NCI-H345 (cell line): Measurements from ENCODE around the gene CD300LB.

Experiments used
- DNase-seq: peaks from one replicate; lab custom pipeline; 2025; lab: John Stamatoyannopoulos, UW

Gene CD300LB

DNA sequence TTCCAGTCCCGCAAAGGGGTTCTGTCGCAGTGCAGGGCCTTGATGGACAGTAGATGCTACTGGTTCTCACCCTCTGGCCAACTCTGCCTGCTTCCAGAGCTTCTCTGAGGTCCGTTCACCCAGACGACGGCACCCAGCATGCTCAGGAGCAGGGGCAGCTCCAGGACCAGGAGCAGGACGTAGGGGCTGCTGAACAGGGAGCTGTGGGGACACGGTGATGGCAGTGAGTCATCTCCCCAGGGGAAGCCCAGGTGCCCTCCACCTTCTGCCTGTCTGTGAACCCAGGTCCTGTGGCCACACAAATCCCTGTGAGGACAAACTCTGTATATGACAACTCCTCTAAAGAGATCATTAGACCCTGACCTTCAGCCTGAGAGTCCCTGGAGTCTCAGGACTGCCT is 18.1 kb upstream of the CD300LB start:
- DNase-seq: no peak

DNA sequence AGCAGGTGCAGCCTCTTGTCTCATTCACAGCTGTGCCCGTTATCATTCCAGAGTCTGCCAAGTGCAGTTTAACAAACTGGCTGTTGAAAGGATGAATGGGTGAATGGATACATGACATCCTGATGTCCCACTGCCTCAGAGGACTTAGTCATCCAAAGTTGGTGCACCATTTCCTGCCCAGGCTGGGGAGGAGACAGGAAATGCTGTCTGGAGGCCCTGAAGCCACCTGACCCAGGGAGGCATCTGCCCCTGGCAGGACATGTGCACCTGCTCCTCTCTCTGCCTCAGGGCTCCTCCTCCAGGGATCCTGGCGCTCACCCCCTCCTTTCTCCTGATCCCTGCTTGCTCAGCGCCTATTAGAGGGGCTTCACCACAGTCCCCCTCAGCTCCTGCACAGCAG is 16.5 kb upstream of the CD300LB start:
- DNase-seq: peak; percentile 45

DNA sequence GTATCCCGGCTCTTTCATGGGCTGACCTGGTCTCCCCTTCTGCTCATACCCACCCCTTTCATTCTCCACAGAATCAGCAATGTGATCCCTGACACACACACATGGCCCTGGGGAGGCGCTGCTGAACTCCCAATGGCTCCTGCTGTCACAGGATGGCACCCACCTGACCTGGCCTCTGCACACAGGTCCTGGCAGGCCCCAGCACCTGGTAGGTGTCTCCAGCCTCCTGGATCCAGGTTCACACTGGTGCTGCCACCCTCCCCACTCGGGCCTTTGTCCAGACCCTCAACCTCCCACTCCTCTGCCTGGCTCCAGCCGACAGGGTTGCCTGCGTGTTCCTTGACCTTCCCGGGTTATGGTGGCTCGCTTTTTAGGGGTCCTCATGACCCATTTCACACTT is 16.0 kb upstream of the CD300LB start:
- DNase-seq: no peak

DNA sequence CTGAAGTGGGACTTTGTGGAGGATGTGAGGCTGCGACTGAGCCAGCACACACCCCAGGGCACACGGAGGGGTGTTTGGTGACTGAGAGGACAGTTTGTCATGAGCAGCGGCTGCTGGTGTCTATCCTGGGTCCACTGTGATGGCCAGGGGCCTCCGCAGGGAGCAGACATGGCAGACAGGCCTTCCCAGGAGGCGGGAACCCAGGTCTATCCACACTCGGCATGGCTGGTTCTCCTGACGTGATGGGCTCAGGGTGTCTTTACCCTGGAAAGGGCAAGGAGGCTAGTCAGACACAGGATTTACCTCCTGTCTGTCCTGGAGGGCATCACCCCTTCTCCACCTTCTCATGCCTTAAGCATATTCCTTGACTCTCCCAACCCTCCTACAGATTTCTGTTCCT is 15.3 kb upstream of the CD300LB start:
- DNase-seq: no peak

DNA sequence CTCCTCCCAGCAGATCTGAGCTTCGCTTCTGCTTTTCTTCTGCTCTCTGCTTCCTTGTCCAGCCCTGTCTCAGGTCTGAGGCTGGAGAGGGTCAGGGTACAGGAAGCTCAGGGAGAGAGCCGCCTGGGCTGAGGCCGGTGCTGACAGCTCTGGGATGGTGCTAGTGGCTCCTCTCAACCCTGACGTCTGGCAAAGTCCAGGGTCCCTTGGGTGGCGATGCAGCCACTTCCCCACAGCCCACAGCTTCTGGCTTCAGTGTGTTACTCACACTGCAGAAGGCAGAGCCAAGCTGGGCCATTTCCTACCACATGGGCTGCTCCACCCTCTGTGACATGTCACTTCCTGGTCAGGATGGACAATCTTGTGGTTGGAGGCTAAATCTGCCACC is 14.6 kb upstream of the CD300LB start, which contains the start of gene CD300C:
Gene CD300C (minus strand): TSS at position 273 of the 388 bp plus-strand sequence. CDS start 333 bp downstream, outside the sequence.
- DNase-seq: no peak

DNA sequence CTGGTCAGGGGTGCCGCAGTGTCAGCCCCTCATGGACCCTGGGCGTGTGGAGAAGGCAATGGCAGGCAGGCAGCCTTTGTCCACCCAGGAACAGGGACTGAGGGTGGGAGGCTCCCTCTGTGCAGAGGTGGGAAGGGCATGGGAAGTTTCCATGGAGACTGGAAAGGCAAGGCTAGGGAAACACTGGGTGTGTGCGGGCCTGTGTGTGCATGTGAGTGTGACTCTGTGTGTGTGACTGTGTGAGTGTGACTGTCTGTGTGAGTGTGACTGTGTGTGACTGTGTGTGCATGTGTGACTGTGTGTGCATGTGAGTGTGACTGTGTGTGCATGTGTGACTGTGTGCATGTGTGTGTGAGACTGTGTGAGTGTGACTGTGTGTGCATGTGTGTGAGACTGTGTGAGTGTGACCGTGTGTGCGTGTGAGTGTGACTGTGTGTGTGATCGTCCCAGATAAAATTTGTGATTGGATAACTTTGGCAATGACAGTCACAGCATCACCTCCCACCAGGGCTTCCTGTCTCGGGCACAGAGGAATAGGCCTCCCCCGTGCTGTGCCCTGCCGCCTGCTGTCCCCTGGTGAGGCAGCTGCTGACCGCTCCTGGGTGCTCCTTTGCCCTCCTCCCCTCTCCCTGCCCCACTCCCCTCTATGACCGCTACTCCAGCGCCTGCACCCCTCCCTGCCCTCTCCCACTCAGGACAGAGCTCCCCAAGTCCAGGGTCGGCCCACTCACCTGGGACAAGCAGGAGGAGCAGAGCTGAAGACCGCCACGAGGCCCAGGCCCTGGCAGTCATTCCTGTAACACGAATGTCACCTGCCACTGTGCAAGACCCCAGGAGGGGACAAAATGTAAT is 13.9 kb upstream of the CD300LB start:
- no peak for DNase-seq

DNA sequence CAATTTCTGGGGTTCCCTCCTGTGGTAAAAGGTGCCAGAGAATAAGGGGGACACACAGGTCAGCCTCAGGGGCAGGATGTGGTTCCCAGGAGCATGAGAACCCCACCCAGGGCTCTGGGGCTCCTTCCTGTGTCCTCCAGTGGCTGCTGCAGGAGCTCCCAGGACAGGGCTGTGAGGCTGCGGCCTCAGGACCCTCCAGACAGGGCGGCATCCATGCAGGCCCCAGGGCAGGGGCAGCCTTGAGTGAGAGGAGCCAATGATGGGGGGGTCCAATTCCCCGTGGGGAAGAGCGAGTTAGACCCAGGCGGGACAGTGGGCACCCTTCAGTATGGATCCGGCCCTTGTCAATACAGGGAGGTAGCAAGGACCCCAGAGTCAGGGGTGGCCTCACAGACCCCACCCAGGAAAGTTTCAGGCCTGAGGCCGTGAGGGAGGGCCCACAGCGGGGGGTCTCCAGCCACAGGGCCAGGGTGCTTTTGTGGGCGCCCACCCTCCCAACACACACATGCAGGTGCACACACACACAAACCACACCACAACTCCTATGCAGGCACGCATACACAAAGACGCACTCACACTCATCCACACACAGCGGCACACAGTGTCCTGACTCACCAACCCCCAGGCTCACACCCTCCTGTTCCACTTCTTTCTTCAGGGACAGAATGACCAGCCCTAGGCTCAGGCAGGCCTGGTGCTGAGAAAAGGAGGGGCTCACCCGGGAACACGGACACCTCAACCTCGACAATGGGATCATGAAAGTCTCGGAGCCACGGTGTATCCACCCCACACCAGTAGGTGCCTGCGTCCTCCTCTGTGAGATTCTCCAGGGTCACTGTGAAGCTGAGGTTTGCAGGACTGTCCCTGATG is 12.9 kb upstream of the CD300LB start:
- no peak for DNase-seq

DNA sequence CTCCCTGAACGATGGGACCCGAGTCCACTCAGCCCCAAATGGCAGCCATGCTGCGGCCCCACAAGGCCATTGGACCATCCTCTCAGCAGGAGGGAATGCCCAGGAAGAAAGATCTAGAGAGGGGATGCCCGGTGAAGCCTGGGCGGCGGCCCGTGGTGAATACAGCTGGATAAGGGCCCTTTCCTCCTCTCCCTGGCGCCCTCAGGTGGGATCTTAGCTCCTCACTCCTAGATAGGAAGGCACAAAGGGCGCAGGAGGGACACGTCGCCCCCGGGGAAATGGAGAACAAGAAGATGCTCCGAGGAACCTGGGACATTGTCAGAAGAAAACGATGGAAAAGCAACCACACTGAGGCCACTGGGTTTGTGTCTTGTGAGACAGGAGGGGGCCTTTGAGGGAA is 12.1 kb upstream of the CD300LB start:
- no peak for DNase-seq

DNA sequence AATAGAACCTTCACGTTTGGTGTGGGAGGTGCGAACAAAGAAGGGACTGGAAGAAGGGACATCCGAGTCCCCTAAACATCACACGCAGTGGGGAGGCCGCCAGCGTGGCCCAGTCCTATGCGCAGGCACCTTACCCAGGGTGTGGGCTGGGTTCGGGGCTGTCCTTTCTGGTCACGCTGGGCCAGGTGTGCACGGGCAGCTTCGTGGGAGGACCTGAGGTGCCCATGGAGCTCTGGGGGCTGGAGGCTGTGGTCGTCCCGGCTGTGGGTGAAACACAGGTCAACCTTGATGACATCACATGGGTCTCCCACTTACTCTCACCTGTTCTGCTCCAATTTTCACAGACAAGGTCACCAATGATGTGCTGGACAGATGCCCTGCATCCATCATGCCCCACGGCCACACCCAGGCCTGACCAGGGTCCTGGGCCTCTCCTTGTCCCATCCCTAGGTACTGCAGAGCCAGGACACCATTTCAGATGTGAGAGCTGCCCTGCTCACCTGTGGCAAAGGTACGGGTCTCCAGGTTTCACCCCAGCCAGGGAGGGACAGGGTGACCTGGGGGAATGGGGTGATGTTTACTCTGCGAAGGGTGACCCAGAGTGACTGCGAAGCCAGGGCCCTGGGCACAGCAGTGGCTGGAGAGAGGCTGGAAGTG is 11.6 kb upstream of the CD300LB start:
- no peak for DNase-seq

DNA sequence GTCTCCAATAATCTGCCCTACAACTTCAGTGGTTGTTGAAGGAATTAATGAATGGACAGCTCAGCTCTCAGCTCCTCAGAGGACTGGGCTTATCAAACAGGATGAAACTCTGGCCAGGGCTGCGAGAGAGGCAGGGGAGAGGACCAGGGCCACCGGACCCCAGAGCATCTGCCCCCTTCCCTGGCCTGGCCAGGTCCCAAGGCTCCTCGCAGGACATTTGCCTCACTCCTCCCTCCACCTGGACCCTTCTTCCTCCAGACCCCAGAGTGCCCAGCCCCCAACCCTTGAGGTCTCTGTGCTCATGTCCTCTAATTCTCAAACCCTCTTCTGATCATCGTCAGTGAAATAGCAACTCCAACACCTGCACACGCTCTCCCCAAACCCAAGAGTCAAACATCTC is 10.9 kb upstream of the CD300LB start:
- no peak for DNase-seq

DNA sequence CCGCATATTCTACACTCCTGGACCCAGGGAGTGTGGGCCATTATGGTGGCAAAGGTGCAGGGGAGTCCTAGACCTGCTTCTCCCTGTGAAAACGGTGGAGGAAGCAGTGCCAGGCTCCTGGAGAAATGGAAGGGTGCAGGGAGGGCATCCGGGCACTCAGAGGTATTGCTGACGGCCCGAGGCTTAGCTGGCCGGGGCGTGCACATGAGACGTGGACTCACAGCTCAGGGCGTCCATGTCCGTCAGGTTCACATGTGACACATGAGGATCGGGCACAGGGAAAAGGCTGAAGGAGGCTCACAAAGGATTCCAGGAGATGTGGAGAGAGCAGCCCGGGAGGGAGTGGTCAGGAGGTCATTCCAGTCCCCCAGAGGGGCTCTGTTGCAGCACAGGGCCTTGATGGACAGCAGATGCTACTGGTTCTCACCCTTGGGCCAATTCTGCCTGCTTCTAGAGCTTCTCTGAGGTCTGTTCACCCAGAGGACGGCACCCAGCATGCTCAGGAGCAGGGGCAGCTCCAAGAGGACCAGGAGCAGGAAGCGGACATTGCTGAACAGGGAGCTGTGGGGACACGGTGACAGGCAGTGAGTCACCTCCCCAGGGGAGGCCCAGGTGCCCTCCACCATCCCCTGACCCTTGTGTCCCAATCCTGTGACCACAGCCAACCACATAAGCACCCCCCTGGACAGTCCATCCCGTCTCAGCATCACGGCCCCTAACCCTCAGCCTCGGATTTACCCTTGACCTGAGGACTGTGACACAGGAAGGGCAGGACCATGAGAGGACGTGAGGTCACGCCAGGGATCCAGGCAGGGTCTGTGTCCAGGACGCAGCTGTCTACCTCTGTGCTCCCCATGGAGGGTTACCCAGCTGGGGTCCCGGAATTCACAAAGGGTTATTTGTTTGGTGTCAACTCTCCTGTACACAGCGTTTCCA is 10.2 kb upstream of the CD300LB start:
- DNase-seq: no peak

DNA sequence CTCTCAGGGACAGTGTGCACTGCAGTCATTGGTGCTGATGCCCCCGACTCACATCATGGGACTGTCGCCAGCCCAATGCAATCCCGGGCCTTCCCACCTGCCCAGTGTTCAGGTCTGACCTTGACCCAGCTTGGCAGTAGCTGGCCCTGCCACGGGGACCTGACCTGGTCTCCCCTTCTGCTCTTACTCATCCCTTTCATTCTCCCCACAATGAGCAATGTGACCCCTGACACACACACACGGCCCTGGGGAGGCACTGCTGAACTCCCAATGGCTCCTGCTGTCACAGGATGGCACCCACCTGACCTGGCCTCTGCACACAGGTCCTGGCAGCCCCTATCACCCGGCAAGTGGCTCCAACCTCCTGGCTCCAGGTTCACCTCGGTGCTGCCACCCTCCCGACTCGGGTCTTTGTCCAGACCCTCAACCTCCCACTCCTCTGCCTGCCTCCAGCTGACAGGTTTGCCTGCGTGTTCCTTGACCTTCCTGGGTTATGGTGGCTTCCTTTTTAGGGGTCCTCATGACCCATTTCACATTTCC is 8.1 kb upstream of the CD300LB start:
- no peak for DNase-seq

DNA sequence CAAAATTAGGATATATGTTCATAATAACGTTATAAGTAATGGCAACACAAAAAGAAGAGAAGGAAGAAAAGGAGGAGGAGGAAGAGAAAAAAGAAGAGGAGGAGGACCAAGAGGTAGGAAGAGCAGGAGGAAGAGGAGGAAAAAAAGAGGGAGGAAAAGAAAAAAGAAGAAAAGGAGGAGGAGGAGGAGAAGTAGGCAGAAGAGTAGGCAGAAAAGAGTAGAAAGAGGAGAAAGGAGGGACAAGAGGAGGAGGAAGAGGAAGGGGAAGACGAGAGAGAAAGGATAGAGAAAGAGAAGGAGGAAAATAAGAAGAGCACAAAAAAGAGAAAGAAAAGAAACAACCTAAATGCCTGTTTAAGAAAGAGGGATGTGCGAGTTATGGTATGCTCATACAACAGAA is 5.6 kb upstream of the CD300LB start:
- no peak for DNase-seq

DNA sequence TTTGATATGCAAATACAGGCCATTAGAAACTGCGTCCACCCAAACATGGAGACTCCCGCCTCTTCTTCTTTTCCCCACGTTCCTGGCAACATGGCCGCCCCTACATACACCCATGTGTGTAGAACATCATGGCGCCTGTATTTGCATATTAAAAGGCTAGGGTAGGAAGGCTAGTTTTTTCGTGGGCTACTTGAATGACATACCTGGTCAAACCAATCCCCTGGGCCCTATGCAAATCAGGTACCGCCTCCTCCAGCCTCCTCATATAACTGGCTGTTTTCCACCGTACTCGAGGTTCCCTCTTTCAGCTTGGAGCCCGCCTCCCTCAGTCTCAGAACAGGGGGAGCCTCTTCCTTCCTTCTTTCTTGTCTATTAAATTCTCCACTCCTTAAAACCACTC is 840 bp upstream of the CD300LB start:
- no peak for DNase-seq

DNA sequence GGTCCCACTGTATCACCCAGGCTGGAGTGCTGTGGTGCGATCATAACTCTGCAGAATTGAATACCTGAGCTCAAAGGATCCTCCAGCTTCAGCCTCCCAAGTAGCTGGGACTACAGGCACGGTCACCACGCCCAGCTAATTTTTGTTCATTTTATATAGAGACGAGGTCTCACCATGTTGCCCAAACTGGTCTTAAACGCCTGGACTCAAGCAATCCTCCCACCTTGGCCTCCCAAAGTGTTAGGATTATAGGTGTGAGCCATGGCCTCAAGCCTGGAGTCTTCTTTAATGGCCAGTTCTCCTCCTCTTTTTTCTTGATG is 484 bp downstream of the CD300LB start:
- DNase-seq: no peak

DNA sequence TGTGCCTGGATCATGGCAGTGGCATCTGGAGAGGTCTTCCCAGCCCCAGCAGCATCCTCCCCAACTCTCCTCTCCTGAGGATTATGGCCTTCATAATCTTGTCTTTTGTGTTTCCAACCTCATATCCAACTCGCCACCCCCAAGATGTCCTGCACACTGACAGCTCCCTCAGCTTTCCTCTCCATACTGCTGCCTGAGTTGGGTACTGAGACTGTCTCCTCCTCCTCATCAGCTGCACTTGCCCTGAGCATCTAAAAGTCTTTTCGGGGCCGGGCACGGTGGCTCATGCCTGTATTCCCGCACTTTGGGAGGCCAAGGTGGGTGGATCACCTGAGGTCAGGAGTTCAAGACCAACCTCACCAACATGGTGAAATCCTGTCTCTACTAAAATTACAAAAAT is 2.0 kb downstream of the CD300LB start:
- no peak for DNase-seq

DNA sequence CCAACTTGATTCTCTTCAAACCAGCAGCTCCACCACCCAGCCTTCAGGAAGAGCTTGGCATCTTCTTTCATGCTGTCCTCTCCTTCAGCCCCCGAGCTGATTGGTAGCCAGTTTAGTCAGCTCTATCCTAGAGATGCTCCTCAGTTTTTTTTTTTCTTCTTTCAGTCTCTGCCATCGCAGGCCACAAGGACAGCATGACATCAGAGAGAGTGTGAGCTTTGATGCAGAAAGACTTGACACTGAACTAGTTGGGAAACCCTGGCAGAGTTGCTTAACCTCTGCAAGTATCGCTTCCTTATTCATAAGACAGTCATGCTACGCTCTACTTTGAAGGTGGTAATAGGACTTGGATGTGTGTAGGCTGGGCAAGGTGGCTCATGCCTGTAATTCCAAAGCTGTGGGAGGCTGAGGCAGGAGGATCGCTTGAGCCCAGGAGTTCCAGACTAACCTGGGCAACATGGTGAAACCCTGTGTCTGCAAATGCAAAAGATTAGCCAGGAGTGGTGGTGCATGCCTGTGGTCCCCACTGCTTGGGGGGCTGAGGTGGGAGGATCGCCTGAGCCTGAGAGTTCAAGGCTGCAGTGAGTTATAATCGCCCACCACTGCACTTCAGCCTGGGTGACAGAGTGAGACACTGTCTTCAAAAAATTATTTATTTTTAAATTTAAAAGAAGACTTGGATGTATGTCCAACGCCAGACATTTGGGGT is 2.6 kb downstream of the CD300LB start:
- no peak for DNase-seq

DNA sequence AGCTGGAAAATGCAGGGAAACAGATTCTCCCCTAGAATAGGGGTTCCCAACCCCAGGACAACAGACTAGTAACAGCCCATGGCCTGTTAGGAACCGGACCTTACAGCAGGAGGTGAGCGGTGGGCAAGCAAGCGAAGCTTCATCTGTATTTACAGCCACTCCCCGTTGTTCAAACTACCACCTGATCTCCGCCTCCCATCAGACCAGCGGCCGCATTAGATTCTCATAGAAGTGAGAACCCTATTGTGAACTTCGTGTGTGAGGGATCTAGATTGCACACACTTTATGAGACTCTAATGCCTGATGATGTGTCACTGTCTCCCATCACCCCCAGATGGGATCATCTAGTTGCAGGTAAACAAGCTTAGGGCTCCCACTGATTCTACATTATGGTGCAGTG is 3.5 kb downstream of the CD300LB start:
- no peak for DNase-seq

DNA sequence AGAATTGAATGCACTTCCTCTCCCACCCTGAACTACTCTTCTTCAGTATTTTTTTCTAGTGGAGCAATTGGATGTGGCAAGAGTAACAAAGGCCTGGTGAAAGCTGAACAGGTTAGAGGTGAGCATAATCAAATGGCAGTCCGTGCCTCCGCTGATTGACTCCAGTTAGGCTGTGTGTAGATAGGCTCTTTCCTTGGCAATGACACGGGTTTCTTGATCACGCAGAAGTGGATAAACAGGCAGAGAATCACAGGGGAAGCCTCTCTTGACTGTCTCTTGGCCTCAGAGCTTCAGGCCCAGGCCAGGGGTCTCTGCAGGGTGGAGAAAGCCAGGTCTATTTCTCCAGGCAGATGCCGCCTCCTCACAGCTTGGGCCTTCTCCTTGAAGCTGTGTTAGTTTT is 4.2 kb downstream of the CD300LB start:
- DNase-seq: no peak

DNA sequence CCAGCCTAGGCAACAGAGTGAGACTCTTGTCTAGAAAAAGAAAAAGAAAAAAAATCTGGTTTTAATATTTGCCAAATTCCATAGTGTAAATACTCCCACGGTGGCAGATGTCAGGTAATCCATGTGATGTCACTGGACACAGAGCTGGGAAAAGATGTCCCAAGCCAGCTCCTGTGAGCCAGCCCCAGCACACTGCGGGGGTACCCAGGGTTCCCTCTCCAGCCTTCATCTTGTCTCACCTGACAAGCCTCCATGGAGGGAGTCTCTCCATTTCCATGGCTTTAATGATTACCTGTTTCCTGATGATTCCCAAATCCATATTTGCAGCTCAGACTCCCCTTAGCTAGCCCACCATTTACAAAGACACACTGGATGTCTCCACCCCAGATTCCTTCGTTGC is 4.6 kb downstream of the CD300LB start:
- no peak for DNase-seq

DNA sequence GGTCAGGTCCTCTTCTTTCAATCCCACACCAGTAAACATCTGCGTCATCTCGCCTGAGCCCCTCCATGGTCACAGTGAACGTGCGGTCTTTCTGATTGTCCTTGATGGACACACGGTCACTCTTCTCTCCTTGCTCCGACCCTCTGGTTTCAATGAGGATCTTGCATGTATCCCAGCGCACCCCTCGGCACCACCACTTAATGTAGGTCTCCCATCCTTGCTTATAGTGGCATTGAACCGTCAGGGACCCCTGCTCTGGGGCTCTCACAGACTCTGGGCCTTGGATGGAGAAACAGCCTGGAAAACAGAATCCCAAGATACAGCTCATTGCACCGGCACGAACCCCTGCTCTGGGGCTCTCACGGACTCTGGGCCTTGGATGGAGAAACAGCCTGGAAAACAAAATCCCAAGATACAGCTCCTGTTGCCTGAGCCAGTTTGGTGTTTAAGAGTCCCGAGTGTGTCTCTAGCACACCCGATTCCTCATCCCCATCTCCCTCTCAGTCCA is 5.4 kb downstream of the CD300LB start:
- DNase-seq: no peak
